Body of pancreas (tissue), 4 donors: ENCODE data around the gene IGF1R.

Source experiments
- POLR2A ChIP-seq, 3 donors: fragments of 450-650 bp; IDR thresholded peaks; one replicate each; pipeline ENCODE4 v1.6.1; 2016; ENCODE audit warnings: antibody characterized with exemption in 3 of 3, mild to moderate bottlenecking in 2 of 3
- TF ChIP-seq, protein P1 (sequence below), 7 experiments: fragments of 450-650 bp in 4 of 7; fragments of 200-600 bp in 3 of 7; sonication (generic) in 3 of 7; IDR thresholded peaks; one replicate each; pipeline ENCODE4 v1.5.1; 2016 to 2019; ENCODE audit warnings: antibody characterized with exemption in 7 of 7

GRCh38 chr15:98843844-98844243 is 195.5 kb downstream of the IGF1R start:
- TF ChIP-seq, protein P1, sequence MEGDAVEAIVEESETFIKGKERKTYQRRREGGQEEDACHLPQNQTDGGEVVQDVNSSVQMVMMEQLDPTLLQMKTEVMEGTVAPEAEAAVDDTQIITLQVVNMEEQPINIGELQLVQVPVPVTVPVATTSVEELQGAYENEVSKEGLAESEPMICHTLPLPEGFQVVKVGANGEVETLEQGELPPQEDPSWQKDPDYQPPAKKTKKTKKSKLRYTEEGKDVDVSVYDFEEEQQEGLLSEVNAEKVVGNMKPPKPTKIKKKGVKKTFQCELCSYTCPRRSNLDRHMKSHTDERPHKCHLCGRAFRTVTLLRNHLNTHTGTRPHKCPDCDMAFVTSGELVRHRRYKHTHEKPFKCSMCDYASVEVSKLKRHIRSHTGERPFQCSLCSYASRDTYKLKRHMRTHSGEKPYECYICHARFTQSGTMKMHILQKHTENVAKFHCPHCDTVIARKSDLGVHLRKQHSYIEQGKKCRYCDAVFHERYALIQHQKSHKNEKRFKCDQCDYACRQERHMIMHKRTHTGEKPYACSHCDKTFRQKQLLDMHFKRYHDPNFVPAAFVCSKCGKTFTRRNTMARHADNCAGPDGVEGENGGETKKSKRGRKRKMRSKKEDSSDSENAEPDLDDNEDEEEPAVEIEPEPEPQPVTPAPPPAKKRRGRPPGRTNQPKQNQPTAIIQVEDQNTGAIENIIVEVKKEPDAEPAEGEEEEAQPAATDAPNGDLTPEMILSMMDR (IDR thresholded peaks at IDR 0.05) = no peak
- TF ChIP-seq POLR2A (IDR thresholded peaks at IDR 0.05) = no peak
